K562 (cell line): ENCODE results near the gene CD151. TPM values are rescaled to one million over a fixed set of nuclear protein-coding genes. Genes with fewer than 3 reads are reported as not detected.

Experiments used
- ATAC-seq: fragments of 200-7000 bp; cut with Tn5 transposase; 3 replicates; pipeline ENCODE4 v1.9.1; 2020; ENCODE audit warnings: moderate library complexity
- BruUV-seq: library from RNA; stranded (reverse); fragments of 400-500 nt; replicated peaks from 2 replicates; lab custom pipeline; 2021; lab: Mats Ljungman, UMichigan
- CTCF ChIA-PET: fragments of 300-600 bp; formaldehyde crosslinking; extraction: SDS; loops from one replicate; lab custom pipeline; 2021; ENCODE audit warnings: low intra/inter-chr PET ratio; lab: Yijun Ruan, JAX
- POLR2A ChIA-PET: fragments of 300-600, 350-650 bp; sonication (Branson Sonifier 250); formaldehyde crosslinking; extraction: SDS; loops from one replicate; lab custom pipeline; 2021; ENCODE audit warnings: antibody characterized with exemption, inconsistent platforms; lab: Yijun Ruan, JAX
- DNase-seq, 4 experiments: peaks; one replicate each; pipeline versions ENCODE4 v3.0.0 to v3.0.0-alpha.2; 2011 to 2018; ENCODE audit warnings: low spot score in 3 of 4, mixed read lengths in 3 of 4; ENCODE audit errors: extremely low read depth in 1 of 4
- FAIRE-seq: peaks from 2 replicates; lab custom pipeline; 2011; peaks lifted over from hg19 to GRCh38; lab: Jason Lieb, UNC
- H2AFZ ChIP-seq: 2 replicates; pipeline ENCODE4 v1.6.0; 2011; ENCODE audit warnings: low read depth, low read length, control low read depth, inconsistent platforms
- H3K27ac ChIP-seq: fragments of 200-600 bp; 3 replicates; pipeline ENCODE4 v1.8.0; 2011; ENCODE audit warnings: low read depth, mild to moderate bottlenecking, control low read depth, inconsistent platforms, low read length, moderate library complexity, mixed read lengths; ENCODE audit errors: extremely low read depth
- H3K27me3 ChIP-seq, 2 experiments: fragments of 300-600 bp in 1 of 2; 2 replicates in 1 of 2; 3 replicates in 1 of 2; pipeline versions ENCODE4 v1.6.0 to v1.8.0; 2011; ENCODE audit warnings: inconsistent platforms in 2 of 2, low read length in 2 of 2, mild to moderate bottlenecking in 1 of 2, mixed read lengths in 1 of 2, moderate library complexity in 1 of 2; ENCODE audit not compliant: control insufficient read depth in 2 of 2, insufficient read depth in 2 of 2
- H3K36me3 ChIP-seq: fragments of 300-600 bp; 3 replicates; pipeline ENCODE4 v1.8.0; 2011; ENCODE audit warnings: mild to moderate bottlenecking, low read length, inconsistent platforms; ENCODE audit not compliant: control insufficient read depth, insufficient read depth
- H3K4me1 ChIP-seq, 2 experiments: fragments of 200-600 bp in 1 of 2; replicated peaks in 1 of 2; 2 replicates in 1 of 2; 3 replicates in 1 of 2; pipeline versions ENCODE4 v1.5.1 to v1.8.0; 2011; ENCODE audit warnings: inconsistent platforms in 2 of 2, low read length in 2 of 2, mild to moderate bottlenecking in 1 of 2, mixed read lengths in 1 of 2, moderate library complexity in 1 of 2; ENCODE audit not compliant: control insufficient read depth in 2 of 2, insufficient read depth in 2 of 2
- H3K4me2 ChIP-seq: 2 replicates; pipeline ENCODE4 v1.6.1; 2011; ENCODE audit warnings: low read length, control low read depth, inconsistent platforms, mixed read lengths; ENCODE audit not compliant: insufficient read depth
- H3K4me3 ChIP-seq: fragments of 200-600 bp; sonication (generic), shearing (Covaris generic); 2 replicates; pipeline ENCODE4 v1.5.1; 2016; ENCODE audit warnings: control low read depth, inconsistent platforms
- H3K79me2 ChIP-seq: fragments of 200-600 bp; 3 replicates; pipeline ENCODE4 v1.8.0; 2011; ENCODE audit warnings: low read length, inconsistent platforms; ENCODE audit not compliant: control insufficient read depth, insufficient read depth
- H3K9ac ChIP-seq, 2 experiments: 2 replicates each; pipeline versions ENCODE4 v1.6.0 to v1.6.1; 2011; ENCODE audit warnings: low read depth in 2 of 2, low read length in 2 of 2, control low read depth in 1 of 2, inconsistent platforms in 1 of 2, mild to moderate bottlenecking in 1 of 2, mixed read lengths in 1 of 2; ENCODE audit not compliant: insufficient read depth in 1 of 2
- H3K9me1 ChIP-seq: one replicate; pipeline ENCODE4 v1.6.0; 2011; ENCODE audit warnings: inconsistent platforms, mild to moderate bottlenecking, low read length, moderate library complexity; ENCODE audit not compliant: control insufficient read depth, insufficient read depth
- H3K9me3 ChIP-seq: replicated peaks from 2 replicates; pipeline ENCODE4 v1.5.1; 2011; ENCODE audit warnings: low read depth, low read length, inconsistent platforms; ENCODE audit not compliant: control insufficient read depth, insufficient read depth
- H4K20me1 ChIP-seq: replicated peaks from 2 replicates; pipeline ENCODE4 v1.6.1; 2011; ENCODE audit warnings: low read length, inconsistent platforms, mixed read lengths; ENCODE audit not compliant: control insufficient read depth, insufficient read depth
- CCAR2 ChIP-seq: fragments of 200-400 bp; formaldehyde crosslinking; IDR thresholded peaks from 2 replicates; pipeline ENCODE4 v1.6.1; 2017; ENCODE audit warnings: mild to moderate bottlenecking, low read depth, low read length
- E2F3 ChIP-seq: fragments of 250-450 bp; sonication (Bioruptor Pico); IDR thresholded peaks from 2 replicates; pipeline ENCODE4 v1.4.0; 2020; ENCODE audit warnings: mild to moderate bottlenecking
- EGR1 ChIP-seq: fragments of 450-650 bp; conservative IDR thresholded peaks from 2 replicates; pipeline ENCODE4 v1.6.1; 2017; ENCODE audit warnings: mild to moderate bottlenecking
- ETV1 ChIP-seq: fragments of 450-650 bp; conservative IDR thresholded peaks from 2 replicates; pipeline ENCODE4 v1.6.1; 2016; ENCODE audit warnings: missing genetic modification characterization, control low read depth, low read depth, missing compliant biosample characterization
- GABPB2 ChIP-seq: fragments of 250-450 bp; sonication (Bioruptor Pico); conservative IDR thresholded peaks from 2 replicates; pipeline ENCODE4 v1.5.1; 2021; ENCODE audit warnings: mild to moderate bottlenecking
- JUNB ChIP-seq: fragments of 450-650 bp; formaldehyde crosslinking; conservative IDR thresholded peaks from 2 replicates; pipeline ENCODE4 v1.4.0; 2020; ENCODE audit warnings: mild to moderate bottlenecking
- KAT2B ChIP-seq: IDR thresholded peaks from one replicate; pipeline ENCODE4 v1.6.1; 2012; ENCODE audit warnings: low read depth, mild to moderate bottlenecking, control low read depth, inconsistent platforms, low read length, moderate library complexity
- LEF1 ChIP-seq: fragments of 450-650 bp; IDR thresholded peaks from 2 replicates; pipeline ENCODE4 v1.6.1; 2016; ENCODE audit warnings: mild to moderate bottlenecking
- MAZ ChIP-seq, 2 experiments: fragments of 450-650 bp in 1 of 2; sonication (generic) in 1 of 2; formaldehyde crosslinking; IDR thresholded peaks in 1 of 2; conservative IDR thresholded peaks in 1 of 2; 2 replicates each; pipeline versions ENCODE4 v1.4.0 to v1.5.0; 2020; ENCODE audit warnings: mild to moderate bottlenecking in 1 of 2, missing genetic modification reagents in 1 of 2
- MIER1 ChIP-seq: fragments of 450-650 bp; IDR thresholded peaks from 2 replicates; pipeline ENCODE4 v1.6.1; 2016; ENCODE audit warnings: antibody characterized with exemption, mild to moderate bottlenecking, low read depth
- NFIC ChIP-seq: fragments of 450-650 bp; IDR thresholded peaks from 2 replicates; pipeline ENCODE4 v1.6.1; 2017; ENCODE audit warnings: mild to moderate bottlenecking, inconsistent platforms
- PML ChIP-seq: IDR thresholded peaks from 2 replicates; pipeline ENCODE4 v1.6.1; 2012; ENCODE audit warnings: low read length, inconsistent platforms
- TAF9B ChIP-seq: fragments of 450-650 bp; IDR thresholded peaks from 2 replicates; pipeline ENCODE4 v1.6.1; 2018; ENCODE audit warnings: mild to moderate bottlenecking; ENCODE audit not compliant: partially characterized antibody
- ZC3H8 ChIP-seq: fragments of 450-650 bp; IDR thresholded peaks from 2 replicates; pipeline ENCODE4 v1.6.1; 2017
- ZNF140 ChIP-seq: fragments of 250-450 bp; sonication (Bioruptor Pico); IDR thresholded peaks from 2 replicates; pipeline ENCODE4 v1.8.0; 2021; ENCODE audit warnings: moderate library complexity, mild to moderate bottlenecking, inconsistent platforms
- ZNF253 ChIP-seq: fragments of 250-450 bp; sonication (Bioruptor Pico); conservative IDR thresholded peaks from 2 replicates; pipeline ENCODE4 v1.6.1; 2021; ENCODE audit warnings: mild to moderate bottlenecking
- ZNF408 ChIP-seq: fragments of 250-450 bp; sonication (Bioruptor Pico); IDR thresholded peaks from 2 replicates; pipeline ENCODE4 v1.4.0; 2020; ENCODE audit warnings: low read depth, mild to moderate bottlenecking, moderate library complexity
- ZSCAN29 ChIP-seq: fragments of 450-650 bp; IDR thresholded peaks from 2 replicates; pipeline ENCODE4 v1.6.1; 2017
- WGBS: fragments of 100-300 bp; shearing (Covaris generic); methylation state at CpG from one replicate; pipeline ENCODE4 v1.1.6; 2016; ENCODE audit warnings: low coverage, mixed read lengths; ENCODE audit not compliant: insufficient coverage; ENCODE audit errors: missing lambda C conversion rate; 5-methylcytosine and 5-hydroxymethylcytosine counted together
- in situ Hi-C: fragments of 300-500 bp; cut with MboI; formaldehyde crosslinking; loops from 4 replicates; pipeline ENCODE4 v1.15.0; 2018; ENCODE audit warnings: inconsistent platforms, mixed read lengths
- intact Hi-C: fragments of 100-400 bp; cut with micrococcal nuclease; formaldehyde crosslinking; loops from 2 replicates; pipeline ENCODE4 v1.14.2; 2022
- polyA plus RNA-seq, 8 experiments: library from polyadenylated mRNA; depleted of rRNA in 4 of 8; stranded (reverse) in 5 of 8; unstranded in 3 of 8; fragments of >200 nt; fragmentation: Nextera tagmentation in 2 of 8; fragmentation: Illumina TruSeq in 1 of 8; extraction: Ambion mirVana in 2 of 8; extraction: Trizol in 1 of 8; gene quantifications; 2 replicates each; pipeline versions ENCODE4 v1.2.1 to v1.2.3, GENCODE V29; 2011 to 2014; ENCODE audit warnings: inconsistent platforms in 1 of 8, missing spikeins in 1 of 8
- total RNA-seq, 7 experiments: library from RNA; depleted of rRNA in 6 of 7; stranded (reverse); fragments of >200 nt in 6 of 7; fragmentation: Illumina TruSeq in 2 of 7; extraction: Trizol in 2 of 7; gene quantifications; 2 replicates each; pipeline versions ENCODE4 v1.2.1 to v1.2.3, GENCODE V29; 2011 to 2021; ENCODE audit warnings: low replicate concordance in 1 of 7
- TF ChIP-seq, protein P1 (sequence below), 2 experiments: fragments of 450-650 bp in 1 of 2; sonication (generic) in 1 of 2; formaldehyde crosslinking; conservative IDR thresholded peaks; 2 replicates each; pipeline versions ENCODE4 v1.4.0 to v1.8.1; 2020 to 2022; ENCODE audit warnings: mild to moderate bottlenecking in 1 of 2, missing genetic modification reagents in 1 of 2
- TF ChIP-seq, protein P2 (sequence below): sonication (generic); formaldehyde crosslinking; IDR thresholded peaks from 2 replicates; pipeline ENCODE4 v1.8.1; 2023; ENCODE audit warnings: mild to moderate bottlenecking, missing genetic modification reagents
- TF ChIP-seq, protein P3 (sequence below): fragments of 450-650 bp; formaldehyde crosslinking; conservative IDR thresholded peaks from 2 replicates; pipeline ENCODE4 v1.4.0; 2022; ENCODE audit warnings: mild to moderate bottlenecking, missing genetic modification characterization
- TF ChIP-seq, protein P4 (sequence below): sonication (generic); formaldehyde crosslinking; IDR thresholded peaks from 2 replicates; pipeline ENCODE4 v1.8.0; 2022; ENCODE audit warnings: mild to moderate bottlenecking, missing genetic modification reagents

The CD151 gene
- total and polyA plus RNA-seq, 9 of the 15 experiments (the other 6 are each of a cell fraction or from before 2014, with no cell fraction given): 2.3 to 187 (median 140) TPM

GRCh38 chr11:813072-813455, 19.7 kb upstream of the CD151 start:
- peak overlapping the region; percentile 39 for H3K27ac ChIP-seq
- no TSS peak for BruUV-seq
- H3K9ac ChIP-seq: peak overlapping the region in 1 of 2 experiments; percentile 84; a peak in 2 of 4 replicates
- intact Hi-C loops (no loop called here), in situ Hi-C loops (no loop called here)
- ChIA-PET POLR2A (interaction anchor here (0.6 to 2.5 kb wide), 4 partner anchors 9 to 62 kb away, joined by 3 to 12 read pairs (median 4); no protein-coding TSS in a partner anchor), CTCF (no interaction called here)
- H3K9me1 ChIP-seq: peaks cover 3% of the 10 kb centered on the region
- no peak overlapping the region for H2AFZ ChIP-seq
- FAIRE-seq (no peak), DNase-seq (no peak), ATAC-seq (no peak)
- 91% methylated on average over 6 of the region's 6 CpGs for WGBS
- no peak overlapping the region for H3K4me3 ChIP-seq
- peaks cover 24% of the 10 kb centered on the region for H4K20me1 ChIP-seq
- peaks cover 56% of the 10 kb centered on the region for H3K79me2 ChIP-seq
- H3K27me3 ChIP-seq: no peaks in the 10 kb centered on the region
- peaks cover 14 to 46% of the 10 kb centered on the region in 2 experiments; a peak in 4 of 5 replicates for H3K4me1 ChIP-seq
- H3K9me3 ChIP-seq: no peaks in the 10 kb centered on the region
- peaks cover 48% of the 10 kb centered on the region for H3K36me3 ChIP-seq
- no peak overlapping the region for H3K4me2 ChIP-seq
- TF ChIP-seq LEF1: no peak
- TF ChIP-seq KAT2B: no peak
- no peak for TF ChIP-seq TAF9B
- TF ChIP-seq ZC3H8: no peak
- TF ChIP-seq, protein P1, sequence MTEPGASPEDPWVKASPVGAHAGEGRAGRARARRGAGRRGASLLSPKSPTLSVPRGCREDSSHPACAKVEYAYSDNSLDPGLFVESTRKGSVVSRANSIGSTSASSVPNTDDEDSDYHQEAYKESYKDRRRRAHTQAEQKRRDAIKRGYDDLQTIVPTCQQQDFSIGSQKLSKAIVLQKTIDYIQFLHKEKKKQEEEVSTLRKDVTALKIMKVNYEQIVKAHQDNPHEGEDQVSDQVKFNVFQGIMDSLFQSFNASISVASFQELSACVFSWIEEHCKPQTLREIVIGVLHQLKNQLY (CRISPR knock-in tag; conservative IDR thresholded peaks at IDR 0.05): no peak
- peak; percentile 67; the same call in 1 of the 2 replicates for TF ChIP-seq ZNF253 (CRISPR knock-in tag)
- TF ChIP-seq ZSCAN29: no peak
- TF ChIP-seq ZNF140: no peak
- TF ChIP-seq, protein P2, sequence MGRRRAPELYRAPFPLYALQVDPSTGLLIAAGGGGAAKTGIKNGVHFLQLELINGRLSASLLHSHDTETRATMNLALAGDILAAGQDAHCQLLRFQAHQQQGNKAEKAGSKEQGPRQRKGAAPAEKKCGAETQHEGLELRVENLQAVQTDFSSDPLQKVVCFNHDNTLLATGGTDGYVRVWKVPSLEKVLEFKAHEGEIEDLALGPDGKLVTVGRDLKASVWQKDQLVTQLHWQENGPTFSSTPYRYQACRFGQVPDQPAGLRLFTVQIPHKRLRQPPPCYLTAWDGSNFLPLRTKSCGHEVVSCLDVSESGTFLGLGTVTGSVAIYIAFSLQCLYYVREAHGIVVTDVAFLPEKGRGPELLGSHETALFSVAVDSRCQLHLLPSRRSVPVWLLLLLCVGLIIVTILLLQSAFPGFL (CRISPR knock-in tag): no peak
- TF ChIP-seq, protein P3, sequence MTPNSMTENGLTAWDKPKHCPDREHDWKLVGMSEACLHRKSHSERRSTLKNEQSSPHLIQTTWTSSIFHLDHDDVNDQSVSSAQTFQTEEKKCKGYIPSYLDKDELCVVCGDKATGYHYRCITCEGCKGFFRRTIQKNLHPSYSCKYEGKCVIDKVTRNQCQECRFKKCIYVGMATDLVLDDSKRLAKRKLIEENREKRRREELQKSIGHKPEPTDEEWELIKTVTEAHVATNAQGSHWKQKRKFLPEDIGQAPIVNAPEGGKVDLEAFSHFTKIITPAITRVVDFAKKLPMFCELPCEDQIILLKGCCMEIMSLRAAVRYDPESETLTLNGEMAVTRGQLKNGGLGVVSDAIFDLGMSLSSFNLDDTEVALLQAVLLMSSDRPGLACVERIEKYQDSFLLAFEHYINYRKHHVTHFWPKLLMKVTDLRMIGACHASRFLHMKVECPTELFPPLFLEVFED (CRISPR knock-in tag): 0 out of 2 replicates have a peak, but pooled peaks have one; percentile 3
- no peak for TF ChIP-seq JUNB
- no peak for TF ChIP-seq NFIC
- TF ChIP-seq ETV1: no peak
- no peak for TF ChIP-seq CCAR2
- TF ChIP-seq, protein P4, sequence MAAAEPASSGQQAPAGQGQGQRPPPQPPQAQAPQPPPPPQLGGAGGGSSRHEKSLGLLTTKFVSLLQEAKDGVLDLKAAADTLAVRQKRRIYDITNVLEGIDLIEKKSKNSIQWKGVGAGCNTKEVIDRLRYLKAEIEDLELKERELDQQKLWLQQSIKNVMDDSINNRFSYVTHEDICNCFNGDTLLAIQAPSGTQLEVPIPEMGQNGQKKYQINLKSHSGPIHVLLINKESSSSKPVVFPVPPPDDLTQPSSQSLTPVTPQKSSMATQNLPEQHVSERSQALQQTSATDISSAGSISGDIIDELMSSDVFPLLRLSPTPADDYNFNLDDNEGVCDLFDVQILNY: peak; percentile 79
- TF ChIP-seq E2F3: no peak
- TF ChIP-seq EGR1: no peak
- 0 out of 2 replicates have a peak, but pooled peaks have one; percentile 41 for TF ChIP-seq PML
- TF ChIP-seq ZNF408 (CRISPR knock-in tag): no peak
- TF ChIP-seq MAZ (CRISPR knock-in tag; conservative IDR thresholded peaks at IDR 0.05 in 1 of 2, IDR thresholded peaks at IDR 0.05 in 1 of 2): no peak
- TF ChIP-seq MIER1: no peak
- peak; percentile 70; the same call in 1 of the 2 replicates for TF ChIP-seq GABPB2 (CRISPR knock-in tag)
